ENCODE data around the gene RBM27.

DNA sequence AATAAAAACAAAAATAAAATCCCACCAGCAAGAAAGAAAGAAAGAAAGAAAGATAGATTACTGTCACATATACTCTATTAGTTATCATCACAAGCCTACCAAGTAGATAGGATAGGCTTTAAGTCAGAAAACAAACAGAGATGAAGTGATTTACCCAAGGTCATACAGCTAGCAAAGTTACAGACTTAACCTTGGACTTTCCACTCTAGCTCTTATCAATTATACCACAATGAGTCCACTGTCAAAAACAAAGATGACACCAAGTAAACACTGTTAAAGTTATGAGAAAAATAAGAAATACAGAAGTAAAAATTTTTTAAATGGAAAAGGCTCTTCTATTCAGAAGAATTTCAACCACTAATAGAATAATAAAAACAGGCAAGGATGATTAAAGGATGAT lies 34.3 kb upstream of the RBM27 start:
- TF ChIP-seq, protein P1, sequence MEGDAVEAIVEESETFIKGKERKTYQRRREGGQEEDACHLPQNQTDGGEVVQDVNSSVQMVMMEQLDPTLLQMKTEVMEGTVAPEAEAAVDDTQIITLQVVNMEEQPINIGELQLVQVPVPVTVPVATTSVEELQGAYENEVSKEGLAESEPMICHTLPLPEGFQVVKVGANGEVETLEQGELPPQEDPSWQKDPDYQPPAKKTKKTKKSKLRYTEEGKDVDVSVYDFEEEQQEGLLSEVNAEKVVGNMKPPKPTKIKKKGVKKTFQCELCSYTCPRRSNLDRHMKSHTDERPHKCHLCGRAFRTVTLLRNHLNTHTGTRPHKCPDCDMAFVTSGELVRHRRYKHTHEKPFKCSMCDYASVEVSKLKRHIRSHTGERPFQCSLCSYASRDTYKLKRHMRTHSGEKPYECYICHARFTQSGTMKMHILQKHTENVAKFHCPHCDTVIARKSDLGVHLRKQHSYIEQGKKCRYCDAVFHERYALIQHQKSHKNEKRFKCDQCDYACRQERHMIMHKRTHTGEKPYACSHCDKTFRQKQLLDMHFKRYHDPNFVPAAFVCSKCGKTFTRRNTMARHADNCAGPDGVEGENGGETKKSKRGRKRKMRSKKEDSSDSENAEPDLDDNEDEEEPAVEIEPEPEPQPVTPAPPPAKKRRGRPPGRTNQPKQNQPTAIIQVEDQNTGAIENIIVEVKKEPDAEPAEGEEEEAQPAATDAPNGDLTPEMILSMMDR (IDR thresholded peaks at IDR 0.05): no peak
- TF ChIP-seq POLR2A (IDR thresholded peaks at IDR 0.05): no peak
